Stimulated activated CD8-positive, alpha-beta memory T cell treated with anti-CD3 and anti-CD28 coated beads, Interleukin-15, amount 100 ng/mL, for 1 hour (primary cell): Measurements from ENCODE around the gene ARMC12.

ENCODE experiments used
- DNase-seq: peaks from one replicate; pipeline ENCODE4 v3.0.0-alpha.2; 2020; ENCODE audit warnings: low read depth

Gene ARMC12

GRCh38 chr6:35718375-35718736, 18.5 kb upstream of the ARMC12 start:
- no peak for DNase-seq

GRCh38 chr6:35718911-35719381, 17.9 kb upstream of the ARMC12 start:
- DNase-seq: no peak

GRCh38 chr6:35719404-35719829, 17.4 kb upstream of the ARMC12 start:
- DNase-seq: no peak

- no peak for DNase-seq
Observed at GRCh38 chr6:35719830-35720733, 16.8 kb upstream of the ARMC12 start.

- DNase-seq: no peak
Observed at GRCh38 chr6:35722121-35722761, 14.6 kb upstream of the ARMC12 start.

GRCh38 chr6:35723587-35723986, 13.2 kb upstream of the ARMC12 start:
- DNase-seq: no peak

- no peak for DNase-seq
Observed at GRCh38 chr6:35724059-35724458, 12.8 kb upstream of the ARMC12 start.

GRCh38 chr6:35724471-35724870, 12.4 kb upstream of the ARMC12 start:
- DNase-seq: no peak

- DNase-seq: no peak
Observed at GRCh38 chr6:35725081-35725708, 11.6 kb upstream of the ARMC12 start.

GRCh38 chr6:35725721-35726438, 11.0 kb upstream of the ARMC12 start:
- no peak for DNase-seq

GRCh38 chr6:35727231-35727934, 9.4 kb upstream of the ARMC12 start:
- no peak for DNase-seq

GRCh38 chr6:35727935-35728682, 8.7 kb upstream of the ARMC12 start:
- peak; percentile 60 for DNase-seq

GRCh38 chr6:35728683-35729678, 7.9 kb upstream of the ARMC12 start:
- no peak for DNase-seq

GRCh38 chr6:35729722-35730121, 7.1 kb upstream of the ARMC12 start:
- DNase-seq: no peak

GRCh38 chr6:35730745-35731413, 6.0 kb upstream of the ARMC12 start:
- DNase-seq: no peak

GRCh38 chr6:35731414-35731735, 5.5 kb upstream of the ARMC12 start:
- DNase-seq: peak; percentile 97

GRCh38 chr6:35731736-35732532, 4.9 kb upstream of the ARMC12 start:
- DNase-seq: peak; percentile 90

GRCh38 chr6:35733633-35734032, 3.2 kb upstream of the ARMC12 start:
- no peak for DNase-seq
